ENCODE measurements around the gene CYP24A1. TPM values are rescaled to one million over a fixed set of nuclear protein-coding genes. Genes with fewer than 3 reads are reported as not detected.
A peak's percentile ranks its signal among the peaks of the same experiment; 100 is the strongest.

Gene CYP24A1
- total RNA-seq, 2 donors from 2014 or later: 1.9 TPM; not detected in 1

GRCh38 chr20:54219751-54220426 lies 46.1 kb upstream of the CYP24A1 start:
- Histone ChIP-seq H3K36me3 (no peaks in the 10 kb centered on the region), H3K4me1 (replicated peaks) (no peaks in the 10 kb centered on the region), H3K27ac (no peak overlapping the region), H3K9me3 (no peaks in the 10 kb centered on the region), H3K4me3 (no peak overlapping the region), H3K27me3 (replicated peaks; ENCODE audit: insufficient read depth) (no peaks in the 10 kb centered on the region)
- DNase-seq (ENCODE audit: low spot score): no peak
- TF ChIP-seq CTCF (IDR thresholded peaks at IDR 0.05) (peak in 3 of 4 experiments; percentile 42 to 55 (median 43)), POLR2AphosphoS5 (IDR thresholded peaks at IDR 0.05) (no peak)
- 69% methylated on average over 6 of the region's 6 CpGs for WGBS
- intact Hi-C loops (cut with DNase I): loop anchor here (2.0 kb wide), 1 partner anchor 427 kb away; no protein-coding TSS in a partner anchor

GRCh38 chr20:54218470-54218869 lies 44.7 kb upstream of the CYP24A1 start:
- no peak for DNase-seq (ENCODE audit: low spot score)
- Histone ChIP-seq H3K9me3 (no peaks in the 10 kb centered on the region), H3K4me1 (replicated peaks) (no peaks in the 10 kb centered on the region), H3K27ac (no peak overlapping the region), H3K36me3 (no peaks in the 10 kb centered on the region), H3K4me3 (no peak overlapping the region), H3K27me3 (replicated peaks; ENCODE audit: insufficient read depth) (no peaks in the 10 kb centered on the region)
- TF ChIP-seq CTCF (IDR thresholded peaks at IDR 0.05) (no peak), POLR2AphosphoS5 (IDR thresholded peaks at IDR 0.05) (no peak), POLR2A (IDR thresholded peaks at IDR 0.05) (no peak)
- intact Hi-C loops (cut with DNase I): loop anchor here (2.0 kb wide), 1 partner anchor 428 kb away; no protein-coding TSS in a partner anchor

GRCh38 chr20:54217762-54218161 lies 44.0 kb upstream of the CYP24A1 start:
- no peak overlapping the region for H3K4me3 ChIP-seq
- intact Hi-C loops (cut with DNase I): loop anchor here (2.0 kb wide), 1 partner anchor 429 kb away; no protein-coding TSS in a partner anchor
- WGBS: 92% methylated on average over 7 of the region's 7 CpGs
- H3K9me3 ChIP-seq: no peaks in the 10 kb centered on the region
- no peaks in the 10 kb centered on the region for H3K27me3 ChIP-seq (replicated peaks; ENCODE audit: insufficient read depth)
- no peaks in the 10 kb centered on the region for H3K36me3 ChIP-seq
- no peak for DNase-seq (ENCODE audit: low spot score)
- TF ChIP-seq CTCF (IDR thresholded peaks at IDR 0.05) (no peak), POLR2A (IDR thresholded peaks at IDR 0.05) (no peak), POLR2AphosphoS5 (IDR thresholded peaks at IDR 0.05) (no peak)
- H3K4me1 ChIP-seq (replicated peaks): no peaks in the 10 kb centered on the region
- H3K27ac ChIP-seq: no peak overlapping the region

- 80% methylated on average over 3 of the region's 3 CpGs for WGBS
- Histone ChIP-seq H3K4me1 (replicated peaks) (no peaks in the 10 kb centered on the region), H3K27ac (no peak overlapping the region), H3K36me3 (no peaks in the 10 kb centered on the region), H3K4me3 (no peak overlapping the region), H3K27me3 (replicated peaks; ENCODE audit: insufficient read depth) (no peaks in the 10 kb centered on the region), H3K9me3 (no peaks in the 10 kb centered on the region)
- no peak for DNase-seq (ENCODE audit: low spot score)
- intact Hi-C loops (cut with DNase I): no loop called here
- TF ChIP-seq CTCF (IDR thresholded peaks at IDR 0.05): no peak
- no peak for TF ChIP-seq POLR2A (IDR thresholded peaks at IDR 0.05)
- TF ChIP-seq POLR2AphosphoS5 (IDR thresholded peaks at IDR 0.05): no peak
Measured at GRCh38 chr20:54215157-54215789, 41.5 kb upstream of the CYP24A1 start.

- Histone ChIP-seq H3K4me3 (no peak overlapping the region), H3K27me3 (replicated peaks; ENCODE audit: insufficient read depth) (no peaks in the 10 kb centered on the region), H3K4me1 (replicated peaks) (no peaks in the 10 kb centered on the region), H3K36me3 (no peaks in the 10 kb centered on the region), H3K27ac (no peak overlapping the region), H3K9me3 (no peaks in the 10 kb centered on the region)
- intact Hi-C loops (cut with DNase I): no loop called here
- no peak for DNase-seq (ENCODE audit: low spot score)
- TF ChIP-seq CTCF (IDR thresholded peaks at IDR 0.05): no peak
- TF ChIP-seq POLR2A (IDR thresholded peaks at IDR 0.05): no peak
- no peak for TF ChIP-seq POLR2AphosphoS5 (IDR thresholded peaks at IDR 0.05)
- WGBS: 94% methylated on average over 8 of the region's 8 CpGs
Measured at GRCh38 chr20:54214566-54214965, 40.8 kb upstream of the CYP24A1 start.

Data from prostate gland (tissue), 2 donors.